ENCODE data around the gene MAD1L1. TPM values are rescaled to one million over a fixed set of nuclear protein-coding genes. Genes with fewer than 3 reads are reported as not detected.

The MAD1L1 gene
- total RNA-seq, 1 experiment from 2014 or later, result 38.5 TPM

DNA sequence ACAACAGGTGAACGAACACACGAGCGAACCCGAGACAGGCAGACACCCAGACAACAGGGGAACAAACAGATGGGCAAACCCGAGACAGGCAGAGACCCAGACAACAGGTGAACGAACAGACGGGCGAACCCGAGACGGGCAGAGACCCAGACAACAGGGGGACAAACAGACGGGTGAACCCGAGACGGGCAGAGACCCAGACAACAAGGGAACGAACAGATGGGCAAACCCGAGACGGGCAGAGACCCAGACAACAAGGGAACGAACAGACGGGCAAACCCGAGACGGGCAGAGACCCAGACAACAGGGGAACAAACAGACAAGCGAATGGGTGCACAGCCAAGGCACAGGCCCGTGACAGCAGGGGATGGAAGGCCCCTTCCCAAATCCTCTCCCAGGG, 298.0 kb downstream of the MAD1L1 start:
- H3K4me1 ChIP-seq (ENCODE audit: control insufficient read depth in 1 of 2, insufficient read depth in 2 of 2, low read length in 2 of 2), result peaks cover under 1 to 7% of the 10 kb centered on the region in 2 experiments
- no peak overlapping the region for H3K4me3 ChIP-seq (replicated peaks in 1 of 2; ENCODE audit: low read depth in 1 of 2, low read length in 2 of 2)
- no peak overlapping the region for H3K9ac ChIP-seq (ENCODE audit: low read length)
- CTCF ChIA-PET, result no interaction called here
- no peaks in the 10 kb centered on the region for H3K36me3 ChIP-seq (ENCODE audit: control insufficient read depth in 1 of 2, insufficient read depth in 2 of 2, low read length in 2 of 2)
- no peak overlapping the region for H3K27ac ChIP-seq (ENCODE audit: low read depth, low read length)
- no peaks in the 10 kb centered on the region; the same call in 1 of the 2 replicates for H3K79me2 ChIP-seq (ENCODE audit: insufficient read depth, low read length)
- H2AFZ ChIP-seq (ENCODE audit: low read depth, low read length, poor library complexity, severe bottlenecking), result no peak overlapping the region
- H3K9me2 ChIP-seq (ENCODE audit: insufficient read depth), result no peaks in the 10 kb centered on the region
- H3K4me2 ChIP-seq (ENCODE audit: low read length), result no peak overlapping the region
- H3K9me3 ChIP-seq (ENCODE audit: control insufficient read depth in 1 of 2, insufficient read depth in 1 of 2, low read depth in 1 of 2, low read length in 2 of 2), result no peaks in the 10 kb centered on the region
- RAD21 ChIA-PET (ENCODE audit: low non-redundant PET in 1 of 2, low total read pairs in 2 of 2, uncharacterized antibody in 2 of 2, unreplicated experiment in 2 of 2), result no interaction called here
- no peaks in the 10 kb centered on the region for H4K20me1 ChIP-seq (ENCODE audit: insufficient read depth)
- TF ChIP-seq CBX3 (IDR thresholded peaks at IDR 0.05; ENCODE audit: low read depth) (no peak), TCF7L2 (IDR thresholded peaks at IDR 0.05; ENCODE audit: borderline replicate concordance, extremely low read depth, insufficient read depth, insufficient read length) (no peak), REST (IDR thresholded peaks at IDR 0.05; ENCODE audit: low read depth) (no peak), YY1 (IDR thresholded peaks at IDR 0.05; ENCODE audit: extremely low read depth, insufficient replicate concordance, low read depth, low read length) (no peak), ZBTB33 (IDR thresholded peaks at IDR 0.05; ENCODE audit: extremely low read depth, insufficient replicate concordance, low read length) (no peak), SIN3A (IDR thresholded peaks at IDR 0.05; ENCODE audit: low read depth) (no peak), EGR1 (IDR thresholded peaks at IDR 0.05; ENCODE audit: low read depth) (no peak), SRF (IDR thresholded peaks at IDR 0.05; ENCODE audit: low read depth) (no peak), ZNF274 (IDR thresholded peaks at IDR 0.05; ENCODE audit: low read depth, low read length) (no peak), CTCF (IDR thresholded peaks at IDR 0.05 in 2 of 3, conservative IDR thresholded peaks at IDR 0.05 in 1 of 3; ENCODE audit: borderline replicate concordance in 1 of 3, insufficient read depth in 1 of 3, low read depth in 2 of 3, low read length in 2 of 3) (no peak), POLR2AphosphoS5 (IDR thresholded peaks at IDR 0.05; ENCODE audit: low read depth, low read length) (no peak), CEBPB (IDR thresholded peaks at IDR 0.05; ENCODE audit: low read depth) (no peak), MAX (IDR thresholded peaks at IDR 0.05) (no peak), EZH2phosphoT487 (IDR thresholded peaks at IDR 0.05; ENCODE audit: borderline replicate concordance) (no peak), ZFX (IDR thresholded peaks at IDR 0.05) (no peak), SP1 (IDR thresholded peaks at IDR 0.05; ENCODE audit: low read depth) (no peak), RAD21 (IDR thresholded peaks at IDR 0.05; ENCODE audit: low read depth) (no peak), ELF1 (IDR thresholded peaks at IDR 0.05; ENCODE audit: borderline replicate concordance, low read depth) (no peak), EZH2 (IDR thresholded peaks at IDR 0.05) (no peak)
- TF ChIP-seq, protein P1, sequence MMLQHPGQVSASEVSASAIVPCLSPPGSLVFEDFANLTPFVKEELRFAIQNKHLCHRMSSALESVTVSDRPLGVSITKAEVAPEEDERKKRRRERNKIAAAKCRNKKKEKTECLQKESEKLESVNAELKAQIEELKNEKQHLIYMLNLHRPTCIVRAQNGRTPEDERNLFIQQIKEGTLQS (IDR thresholded peaks at IDR 0.05), result no peak
- ATAC-seq, result no peak
- DNase-seq (ENCODE audit: low read depth, low spot score), result no peak
- POLR2A ChIA-PET, result no interaction called here
- no peaks in the 10 kb centered on the region for H3K27me3 ChIP-seq (ENCODE audit: insufficient read depth, low read length)
- no TSS peak for BruUV-seq (replicated peaks)
- intact Hi-C loops (cut with micrococcal nuclease), result no loop called here
